ENCODE data around the gene C14orf39.
"Not testable (repeated sequence)": the region's sequence is repeated elsewhere in the genome, so short reads cannot be mapped to it uniquely, and the experiment has no call there.

The C14orf39 gene

DNA sequence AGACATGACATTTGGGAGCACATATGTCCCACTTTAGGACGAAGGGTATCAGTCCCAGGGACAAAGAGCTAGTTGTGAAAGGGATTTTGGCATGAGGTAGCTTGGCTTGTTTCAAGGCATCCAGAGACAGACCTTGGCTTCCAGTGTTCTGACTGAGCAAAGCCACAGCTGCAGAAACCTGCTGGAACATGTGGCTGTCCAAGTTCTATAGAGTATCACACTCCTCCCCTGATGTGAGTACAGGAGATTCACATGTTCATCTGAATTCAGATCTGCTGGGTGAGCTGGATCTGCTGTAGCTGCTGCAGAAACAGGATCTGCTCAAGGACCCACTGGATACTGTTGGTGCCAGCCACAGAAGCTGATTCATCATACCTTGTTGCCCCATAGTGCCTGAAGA lies 10.1 kb upstream of the C14orf39 start:
- no peak for DNase-seq

DNA sequence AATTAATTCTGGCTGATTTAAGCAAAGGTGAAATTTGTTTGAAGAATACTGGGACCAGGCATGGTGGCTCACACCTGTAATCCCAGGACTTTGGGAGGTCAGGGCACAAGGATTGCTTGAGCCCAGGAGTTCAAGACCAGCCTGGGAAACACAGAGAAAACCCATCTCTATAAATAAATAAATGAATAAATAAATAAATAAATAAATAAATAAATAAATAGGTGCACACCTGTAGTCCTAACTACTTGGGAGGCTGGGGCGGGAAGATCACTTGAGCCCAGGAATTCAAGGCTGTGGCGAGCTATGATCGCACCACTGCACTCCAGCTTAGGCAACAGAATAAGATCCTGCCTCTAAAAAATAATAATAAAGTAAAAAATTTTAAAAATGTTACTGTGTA lies 4.4 kb upstream of the C14orf39 start:
- no peak for DNase-seq

DNA sequence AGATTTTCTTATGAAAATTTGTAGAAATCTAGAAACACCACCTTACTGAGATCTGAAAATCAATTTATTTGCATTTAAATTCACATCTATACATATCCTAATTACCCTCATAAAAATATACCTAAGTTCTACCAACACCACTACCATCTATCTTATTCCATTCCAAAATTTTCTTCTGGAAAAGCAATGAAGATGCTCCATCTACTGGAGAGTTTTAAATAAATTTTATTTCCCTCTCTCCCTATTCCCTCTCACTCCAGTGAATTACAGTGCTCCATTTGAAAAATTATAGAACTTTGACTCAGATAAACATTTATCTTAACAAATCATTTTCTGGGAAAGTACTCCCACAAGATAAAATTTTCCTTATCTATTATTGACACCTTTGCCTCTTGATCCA lies 2.3 kb upstream of the C14orf39 start:
- no peak for DNase-seq

DNA sequence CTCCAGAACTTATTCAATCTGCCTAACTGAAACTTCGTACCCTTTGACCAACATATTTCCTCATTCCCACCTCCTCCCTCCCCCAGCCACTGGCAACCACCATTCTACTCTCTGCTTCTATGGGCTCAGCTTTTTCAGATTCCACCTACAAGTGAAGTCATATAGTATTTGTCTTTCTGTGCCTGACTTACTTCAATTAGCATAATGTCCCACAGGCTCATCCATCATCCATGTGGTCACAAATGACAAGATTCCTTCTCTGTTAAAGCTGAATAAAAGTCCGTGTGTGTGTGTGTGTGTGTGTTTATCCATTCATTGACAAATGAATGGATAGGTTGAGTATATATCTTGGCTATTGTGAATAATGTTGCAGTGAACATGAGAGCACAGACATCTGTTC lies 1.3 kb upstream of the C14orf39 start:
- DNase-seq, result no peak

DNA sequence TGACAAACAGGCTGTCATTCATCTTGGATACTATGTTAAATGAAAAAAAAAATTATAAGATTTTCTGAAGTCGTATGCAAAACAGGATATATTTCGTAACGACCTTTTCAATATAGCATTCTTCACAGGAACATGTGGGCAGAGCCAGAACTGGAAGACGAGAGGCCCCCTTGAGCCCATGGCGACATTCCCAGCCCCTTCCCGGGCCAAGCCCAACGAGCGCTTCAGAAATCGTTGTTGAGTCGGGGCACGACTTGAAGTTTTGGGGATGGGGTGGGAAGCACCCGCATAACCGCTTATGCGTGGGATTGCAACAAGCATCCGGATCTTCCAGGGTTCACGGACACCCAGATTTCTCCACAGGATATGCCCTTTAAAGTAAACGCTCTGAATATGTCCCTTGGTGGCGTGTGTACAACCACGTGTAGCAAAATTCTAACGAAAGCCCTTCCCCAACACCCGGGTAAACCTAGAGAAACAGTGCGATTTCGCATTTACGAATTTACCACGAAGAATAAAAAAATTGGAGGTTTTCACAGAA lies 736 bp downstream of the C14orf39 start:
- DNase-seq, result no peak

DNA sequence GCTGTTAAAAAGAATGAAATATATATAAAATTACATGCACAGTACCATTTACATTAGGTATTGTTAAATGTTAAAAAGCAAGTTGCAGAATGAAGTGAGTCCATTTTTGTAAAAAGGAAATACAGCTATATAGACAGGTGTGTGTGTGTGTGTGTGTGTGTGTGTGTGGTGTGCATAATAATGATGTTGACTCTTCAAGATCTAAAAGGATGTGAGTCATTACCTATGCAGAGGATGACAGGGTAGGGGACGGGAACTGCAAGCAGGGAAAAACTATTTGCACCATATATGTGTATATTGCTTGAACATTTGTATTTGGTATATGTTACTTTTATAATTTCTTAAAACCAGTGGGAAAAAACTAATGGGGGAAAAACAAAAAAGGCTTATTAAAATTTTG lies 3.1 kb downstream of the C14orf39 start:
- no peak for DNase-seq

DNA sequence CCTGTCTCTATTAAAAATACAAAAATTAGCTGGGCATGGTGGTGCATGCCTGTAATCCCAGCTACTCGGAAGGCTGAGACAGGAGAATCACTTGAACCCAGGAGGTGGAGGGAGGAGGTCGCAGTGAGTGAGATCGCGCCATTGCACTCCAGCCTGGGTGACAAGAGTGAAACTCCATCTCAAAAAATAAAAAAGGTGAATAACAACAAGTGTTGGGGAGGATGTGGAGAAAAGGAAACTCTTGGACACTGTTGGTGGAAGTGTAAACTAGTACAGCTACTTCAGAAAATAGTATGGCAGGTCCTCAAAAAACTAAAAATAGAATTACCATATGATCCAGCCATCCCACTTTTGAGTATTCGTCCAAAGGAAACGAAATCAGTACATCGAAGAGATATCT lies 5.6 kb downstream of the C14orf39 start:
- DNase-seq, result not testable (repeated sequence)

DNA sequence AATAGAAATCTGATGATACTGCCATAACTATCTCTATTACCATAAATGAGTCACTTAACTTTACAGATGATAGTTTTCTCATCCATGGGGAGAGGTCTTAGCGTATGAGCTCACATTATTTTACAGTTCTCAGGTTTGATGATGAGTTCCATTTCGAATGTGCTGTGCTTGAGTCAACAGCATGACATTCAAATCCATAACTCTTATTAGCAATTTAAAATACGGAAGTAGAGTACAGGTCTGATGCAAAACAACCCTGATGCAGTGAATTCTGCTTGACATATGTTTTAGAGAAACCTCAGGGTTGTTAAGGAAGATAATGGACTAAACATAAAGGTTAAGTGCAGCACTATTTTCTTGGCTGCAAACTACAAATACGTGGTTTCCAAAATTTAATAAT lies 30.0 kb downstream of the C14orf39 start:
- DNase-seq, result no peak

DNA sequence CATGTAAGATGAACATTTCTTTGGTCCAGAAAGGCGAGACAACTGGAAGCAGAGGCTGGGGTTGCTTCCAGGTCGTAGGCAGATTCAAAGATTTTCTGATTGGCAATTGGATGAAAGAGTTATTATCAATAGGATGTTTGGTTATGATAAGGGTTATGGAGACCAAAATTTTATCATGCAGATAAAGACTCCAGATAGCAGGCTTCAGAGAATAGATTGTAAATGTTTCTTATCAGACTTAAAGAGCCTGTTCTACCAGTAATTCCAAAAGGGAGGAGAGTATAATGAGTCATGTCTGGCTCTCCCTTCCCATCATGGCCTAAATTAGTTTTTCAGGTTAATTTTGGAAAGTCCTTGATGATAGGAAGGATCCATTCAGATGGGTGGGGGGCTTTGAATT lies 55.6 kb downstream of the C14orf39 start:
- DNase-seq, result no peak

DNA sequence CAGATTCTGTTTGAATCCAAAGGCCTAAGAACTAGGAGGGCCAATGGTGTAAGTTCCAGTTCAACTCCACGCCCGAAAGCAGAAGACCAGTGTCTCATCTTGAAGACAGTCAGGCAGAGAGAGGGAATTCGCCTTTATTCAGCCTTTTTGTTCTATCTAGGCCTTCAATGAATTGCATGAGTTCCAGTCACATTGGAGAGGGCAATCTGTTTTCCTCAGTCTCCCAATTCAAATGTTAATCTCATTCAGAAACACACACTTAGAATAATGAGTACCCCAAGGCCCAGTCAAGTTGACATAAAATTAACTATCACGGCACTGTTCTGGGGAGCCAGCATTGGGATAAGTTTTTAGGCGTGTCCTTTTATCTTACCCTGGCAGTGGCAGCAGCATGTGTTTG lies 65.8 kb downstream of the C14orf39 start:
- DNase-seq, result no peak

DNA sequence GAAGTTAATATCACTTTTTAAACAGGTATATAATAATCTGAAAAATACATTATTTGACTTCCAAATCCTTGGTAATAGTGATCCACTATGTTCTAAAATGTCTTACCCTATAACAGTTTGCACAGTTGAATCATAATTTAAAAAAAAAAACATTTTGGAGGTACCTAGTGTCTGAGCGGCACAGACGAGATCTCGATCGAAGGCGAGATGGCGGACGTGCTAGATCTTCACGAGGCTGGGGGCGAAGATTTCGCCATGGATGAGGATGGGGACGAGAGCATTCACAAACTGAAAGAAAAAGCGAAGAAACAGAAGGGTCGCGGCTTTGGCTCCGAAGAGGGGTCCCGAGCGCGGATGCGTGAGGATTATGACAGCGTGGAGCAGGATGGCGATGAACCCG lies 88.3 kb downstream of the C14orf39 start:
- not testable (repeated sequence) for DNase-seq

DNA sequence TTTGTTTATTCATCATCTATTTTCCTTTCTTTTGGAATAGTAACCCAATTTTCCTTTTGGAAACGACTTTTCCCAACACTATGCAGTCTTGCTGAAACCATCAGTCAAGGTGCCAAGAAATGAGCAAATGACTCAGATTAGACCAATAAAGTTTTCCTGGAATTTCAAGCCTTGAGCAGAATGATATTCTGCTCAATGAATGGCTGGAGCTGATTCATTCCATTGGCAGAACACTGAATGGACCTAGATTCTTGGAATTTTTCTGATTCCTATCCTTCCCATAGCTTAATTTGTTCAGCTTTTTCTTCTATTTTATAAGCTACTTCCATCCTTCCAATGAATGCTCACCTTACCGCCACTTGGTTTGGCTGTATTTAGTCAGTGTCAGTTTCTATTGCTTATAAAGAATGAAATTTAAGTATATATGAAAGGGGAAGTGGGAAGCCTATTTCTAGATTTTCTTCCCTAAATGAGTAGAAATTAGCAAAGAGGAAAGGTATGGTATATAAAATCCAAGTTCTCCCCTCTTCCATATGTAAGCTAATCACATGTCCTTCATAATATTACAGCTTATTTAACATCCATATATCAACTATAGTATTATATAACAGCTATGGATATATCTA lies 89.0 kb downstream of the C14orf39 start:
- DNase-seq, result no peak

Measured in anterior cingulate cortex (tissue), 58 donors.